GM03348 (cell line): Measurements from ENCODE around the gene MNT.
"Not testable (repeated sequence)": the region's sequence is repeated elsewhere in the genome, so short reads cannot be mapped to it uniquely, and the experiment has no call there.

Source experiments
- DNase-seq: peaks from one replicate; pipeline ENCODE4 v3.0.0; 2012; ENCODE audit warnings: low spot score

Gene MNT, protein sequence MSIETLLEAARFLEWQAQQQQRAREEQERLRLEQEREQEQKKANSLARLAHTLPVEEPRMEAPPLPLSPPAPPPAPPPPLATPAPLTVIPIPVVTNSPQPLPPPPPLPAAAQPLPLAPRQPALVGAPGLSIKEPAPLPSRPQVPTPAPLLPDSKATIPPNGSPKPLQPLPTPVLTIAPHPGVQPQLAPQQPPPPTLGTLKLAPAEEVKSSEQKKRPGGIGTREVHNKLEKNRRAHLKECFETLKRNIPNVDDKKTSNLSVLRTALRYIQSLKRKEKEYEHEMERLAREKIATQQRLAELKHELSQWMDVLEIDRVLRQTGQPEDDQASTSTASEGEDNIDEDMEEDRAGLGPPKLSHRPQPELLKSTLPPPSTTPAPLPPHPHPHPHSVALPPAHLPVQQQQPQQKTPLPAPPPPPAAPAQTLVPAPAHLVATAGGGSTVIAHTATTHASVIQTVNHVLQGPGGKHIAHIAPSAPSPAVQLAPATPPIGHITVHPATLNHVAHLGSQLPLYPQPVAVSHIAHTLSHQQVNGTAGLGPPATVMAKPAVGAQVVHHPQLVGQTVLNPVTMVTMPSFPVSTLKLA

DNA sequence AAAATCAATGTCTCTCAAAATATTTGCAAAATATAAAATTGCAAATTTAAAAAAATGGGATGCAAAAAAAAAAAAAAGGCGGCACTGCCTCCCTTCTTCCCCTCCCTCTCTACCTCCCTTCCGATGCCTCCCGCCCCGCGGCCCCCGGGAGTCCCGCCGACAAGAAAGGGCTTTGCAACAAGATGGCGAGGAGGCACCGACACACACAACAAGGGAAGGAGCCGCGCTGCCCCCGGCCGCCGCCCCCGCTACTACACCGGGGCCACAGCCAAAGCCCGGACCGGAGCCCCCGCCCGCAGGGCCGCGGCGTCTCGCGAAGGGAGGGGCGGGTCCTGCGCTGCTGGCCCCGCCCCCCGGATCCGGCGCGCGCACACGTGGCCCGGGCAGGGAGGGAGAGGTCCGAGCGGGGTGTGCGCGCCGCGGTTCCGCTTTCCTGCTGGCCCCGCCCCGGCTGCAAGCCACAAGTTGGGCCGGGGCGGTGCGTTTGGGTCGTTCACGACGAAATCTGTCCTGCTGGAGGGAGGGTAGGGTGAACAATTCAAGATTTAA, at the start of gene MNT:
Gene MNT (minus strand): TSS at position 184 of the 549 bp plus-strand sequence. CDS start 348 bp downstream, outside the sequence.
- peak; percentile 96 for DNase-seq

DNA sequence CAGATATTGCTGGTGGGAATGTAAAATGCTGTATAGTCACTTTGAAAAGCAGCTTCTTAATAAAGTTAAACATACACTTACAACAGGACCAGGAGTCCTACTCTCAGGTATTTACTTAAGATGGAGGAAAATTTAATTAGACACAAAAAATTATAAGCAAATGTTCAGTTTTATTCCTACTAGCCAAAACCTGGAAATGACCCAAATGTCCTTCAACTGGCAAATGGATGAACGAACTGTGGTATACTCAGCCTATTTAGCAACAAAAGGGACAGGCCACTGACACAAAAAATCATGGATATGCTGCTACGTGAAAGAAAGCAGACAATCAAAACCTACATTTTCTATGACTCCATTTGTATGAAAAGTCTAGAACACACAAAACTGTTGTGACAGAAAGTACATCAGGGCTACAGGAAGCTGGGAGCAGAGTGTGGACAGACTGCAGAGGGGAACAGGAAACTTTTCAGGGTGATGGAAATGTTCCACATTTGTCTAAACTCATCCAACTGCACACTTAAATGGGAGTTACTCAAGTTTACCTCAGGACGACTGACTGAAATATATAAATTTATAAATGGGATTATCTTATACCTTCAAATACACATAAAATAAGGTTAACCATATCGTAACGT, 49.3 kb upstream of the MNT start:
- no peak for DNase-seq

DNA sequence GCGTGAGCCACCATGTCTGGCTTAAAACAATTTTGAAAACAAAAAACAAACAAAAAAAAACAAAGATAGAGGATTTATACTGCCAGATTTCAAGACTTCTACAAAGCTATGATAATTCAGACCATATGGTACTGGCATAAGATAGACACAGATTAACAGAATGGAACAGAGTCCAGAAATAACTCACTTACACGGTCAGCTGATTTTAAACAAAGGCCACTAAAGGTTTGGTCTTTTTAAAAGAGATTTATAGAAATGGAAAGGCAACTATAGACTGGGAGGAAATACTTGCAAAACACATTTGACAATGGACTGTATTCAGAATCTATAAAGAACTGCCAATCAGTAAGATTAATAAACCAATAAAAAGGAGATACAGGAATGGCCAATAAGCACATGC, 48.6 kb upstream of the MNT start:
- peak; percentile 37 for DNase-seq

DNA sequence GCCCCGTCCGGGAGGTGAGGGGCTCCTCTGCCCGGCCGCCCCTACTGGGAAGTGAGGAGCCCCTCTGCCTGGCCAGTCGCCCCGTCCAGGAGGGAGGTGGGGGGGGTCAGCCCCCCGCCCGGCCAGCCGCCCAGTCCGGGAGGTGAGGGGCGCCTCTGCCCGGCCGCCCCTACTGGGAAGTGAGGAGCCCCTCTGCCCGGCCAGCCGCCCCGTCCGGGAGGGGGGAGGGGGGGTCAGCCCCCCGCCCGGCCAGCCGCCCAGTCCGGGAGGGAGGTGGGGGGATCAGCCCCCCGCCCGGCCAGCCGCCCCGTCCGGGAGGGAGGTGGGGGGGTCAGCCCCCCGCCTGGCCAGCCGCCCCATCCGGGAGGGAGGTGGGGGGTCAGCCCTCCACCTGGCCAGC, 46.6 kb upstream of the MNT start:
- DNase-seq: not testable (repeated sequence)

DNA sequence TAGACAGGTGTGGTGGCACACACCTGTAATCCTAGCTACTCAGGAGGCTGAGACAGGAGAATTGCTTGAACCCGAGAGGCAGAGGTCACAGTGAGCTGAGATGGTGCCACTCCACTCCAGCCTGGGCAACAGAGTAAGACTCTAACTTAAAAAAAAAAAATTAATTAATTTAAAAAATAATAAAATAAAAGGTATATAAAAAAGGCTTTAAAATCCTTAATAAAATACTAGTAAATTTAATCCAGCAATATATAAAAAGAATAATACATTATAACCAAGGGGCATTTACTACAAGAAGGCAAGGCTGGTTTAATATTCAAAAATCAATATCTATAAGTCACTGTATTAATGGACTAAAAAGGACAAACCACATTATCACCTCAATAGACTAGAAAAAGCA, 44.8 kb upstream of the MNT start:
- no peak for DNase-seq

DNA sequence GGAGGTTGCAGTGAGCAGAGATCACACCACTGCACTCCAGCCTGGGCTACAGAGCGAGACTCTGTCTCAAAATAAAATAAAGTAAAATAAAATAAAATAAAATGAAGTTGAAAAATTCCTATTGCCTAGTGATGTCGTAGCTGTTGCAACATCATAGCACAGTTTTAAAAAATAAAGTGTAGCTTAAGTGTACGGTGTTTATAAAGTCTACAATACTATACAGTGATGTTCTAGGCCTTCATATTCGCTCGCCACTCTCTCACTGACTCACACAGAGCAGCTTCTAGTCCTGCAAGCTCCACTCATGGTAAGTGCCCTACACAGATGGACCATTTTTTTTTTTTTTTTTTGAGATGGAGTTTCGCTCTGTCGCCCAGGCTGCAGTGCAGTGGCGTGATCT, 43.5 kb upstream of the MNT start:
- DNase-seq: no peak

DNA sequence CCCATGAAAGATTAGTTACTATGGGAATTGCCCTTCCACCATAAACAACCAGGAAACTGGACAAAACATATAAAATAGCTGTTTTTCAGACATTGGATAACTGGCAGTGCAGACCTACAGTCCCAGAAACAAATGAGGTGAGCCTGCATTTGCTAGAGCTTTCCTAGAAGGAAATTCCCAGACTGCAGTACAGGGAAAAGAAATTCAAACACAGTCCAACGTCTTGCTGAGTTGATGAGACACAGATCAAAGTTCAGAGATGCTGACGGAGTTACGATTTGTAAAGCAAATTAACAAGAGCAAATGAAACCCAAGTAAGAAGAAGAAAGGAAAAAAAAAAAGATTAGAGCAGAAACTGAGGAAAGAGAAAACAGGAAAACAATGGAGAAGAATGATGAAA, 41.3 kb upstream of the MNT start:
- DNase-seq: no peak

DNA sequence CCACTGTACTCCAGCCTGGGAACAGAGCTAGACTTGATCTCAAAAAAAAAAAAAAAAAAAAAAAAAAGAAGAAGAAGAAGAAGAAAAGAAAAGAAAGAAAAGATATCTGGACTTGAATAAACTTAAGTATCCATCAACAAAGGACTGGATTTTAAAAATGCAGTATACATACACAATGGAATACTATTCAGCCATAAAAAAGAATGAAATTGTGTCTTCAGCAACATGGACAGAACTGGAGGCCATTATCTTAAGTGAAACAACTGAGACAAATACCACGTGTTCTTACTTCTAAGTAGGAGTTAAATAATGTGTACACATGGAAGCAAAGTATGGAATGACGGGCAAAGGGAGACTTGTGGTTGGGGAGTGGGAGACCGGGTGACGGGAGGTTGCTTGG, 40.1 kb upstream of the MNT start:
- no peak for DNase-seq

DNA sequence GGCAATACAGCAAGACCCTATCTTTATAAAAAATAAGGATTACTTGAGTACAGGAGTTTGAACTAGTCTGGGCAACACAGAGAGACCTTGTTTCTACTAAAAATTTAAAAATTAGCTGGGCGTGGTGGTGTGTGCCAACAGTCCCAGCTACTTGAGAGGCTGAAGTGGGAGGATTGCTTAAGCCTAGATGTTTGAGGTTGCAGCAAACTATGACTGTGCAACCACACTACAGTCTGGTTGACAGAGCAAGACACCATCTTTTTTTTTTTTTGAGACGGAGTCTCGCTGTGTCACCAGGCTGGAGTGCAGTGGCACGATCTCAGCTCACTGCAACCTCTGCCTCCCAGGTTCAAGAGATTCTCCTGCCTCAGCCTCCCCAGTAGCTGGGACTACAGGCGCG, 39.1 kb upstream of the MNT start:
- not testable (repeated sequence) for DNase-seq

DNA sequence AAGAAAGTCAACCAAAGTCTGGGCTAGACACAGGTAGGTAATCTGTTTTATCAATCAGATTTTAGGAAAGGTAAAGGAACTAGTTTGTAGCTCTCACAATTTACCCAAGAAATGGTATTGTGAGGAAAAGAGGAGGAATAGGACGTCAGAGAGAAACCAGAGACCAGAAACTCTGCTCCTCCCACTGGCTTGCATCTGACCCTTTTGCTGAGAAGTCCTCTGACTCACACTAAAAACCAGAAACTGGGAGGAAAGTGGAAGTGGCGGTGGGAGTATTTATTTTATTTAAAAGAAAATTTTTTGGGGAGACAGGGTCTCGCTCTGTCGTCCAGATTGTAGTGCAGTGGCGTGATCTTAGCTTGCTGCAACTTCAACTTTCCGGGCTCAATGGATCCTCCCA, 38.0 kb upstream of the MNT start:
- peak; percentile 20 for DNase-seq

DNA sequence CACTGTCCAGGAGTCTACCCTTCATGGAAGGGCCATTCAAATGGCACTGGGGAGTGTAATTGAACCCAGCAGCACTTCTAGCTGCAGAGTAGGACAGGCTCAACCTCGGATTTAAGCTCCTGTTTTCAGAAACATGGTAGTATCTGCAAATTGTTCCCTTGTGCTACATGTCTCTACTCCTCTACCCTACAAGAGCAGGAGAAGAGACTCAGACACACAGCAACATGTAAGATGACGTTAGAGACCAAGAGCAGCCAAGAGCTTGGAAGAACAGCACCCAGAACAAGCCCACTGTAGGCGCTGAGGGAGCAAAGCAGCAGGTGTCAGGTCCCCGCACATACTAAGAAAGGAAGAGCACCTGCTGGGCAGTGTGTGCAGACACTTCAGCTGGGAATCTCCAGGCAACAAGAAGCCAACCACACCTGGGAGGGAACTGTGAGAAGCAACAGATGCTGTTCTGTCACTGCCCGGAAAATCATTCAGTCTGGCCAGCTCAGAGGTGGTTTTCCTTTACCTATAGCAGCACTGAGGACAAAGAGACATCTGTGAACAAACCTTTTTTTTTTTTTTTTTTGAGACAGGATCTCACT, 35.6 kb upstream of the MNT start:
- DNase-seq: no peak

DNA sequence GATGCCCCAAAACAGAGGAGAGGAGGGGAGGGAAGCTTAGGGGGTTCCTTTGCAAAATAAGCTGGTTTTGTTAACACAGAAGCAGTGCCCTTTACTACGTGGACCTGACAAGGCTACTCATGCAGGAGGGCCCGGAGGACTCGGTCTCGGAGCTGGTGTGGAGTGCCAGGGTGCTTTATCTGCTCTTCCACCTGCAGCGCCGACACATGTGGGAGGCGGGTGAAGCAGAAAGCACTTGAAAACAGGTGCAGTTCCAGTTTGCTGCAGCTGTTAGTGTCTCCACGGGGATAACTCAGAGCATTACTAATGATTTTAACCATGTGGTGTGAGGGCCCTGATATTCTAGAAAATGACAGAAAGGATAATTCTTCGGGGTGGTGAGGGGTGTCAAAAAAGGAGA, 35.0 kb upstream of the MNT start:
- no peak for DNase-seq

DNA sequence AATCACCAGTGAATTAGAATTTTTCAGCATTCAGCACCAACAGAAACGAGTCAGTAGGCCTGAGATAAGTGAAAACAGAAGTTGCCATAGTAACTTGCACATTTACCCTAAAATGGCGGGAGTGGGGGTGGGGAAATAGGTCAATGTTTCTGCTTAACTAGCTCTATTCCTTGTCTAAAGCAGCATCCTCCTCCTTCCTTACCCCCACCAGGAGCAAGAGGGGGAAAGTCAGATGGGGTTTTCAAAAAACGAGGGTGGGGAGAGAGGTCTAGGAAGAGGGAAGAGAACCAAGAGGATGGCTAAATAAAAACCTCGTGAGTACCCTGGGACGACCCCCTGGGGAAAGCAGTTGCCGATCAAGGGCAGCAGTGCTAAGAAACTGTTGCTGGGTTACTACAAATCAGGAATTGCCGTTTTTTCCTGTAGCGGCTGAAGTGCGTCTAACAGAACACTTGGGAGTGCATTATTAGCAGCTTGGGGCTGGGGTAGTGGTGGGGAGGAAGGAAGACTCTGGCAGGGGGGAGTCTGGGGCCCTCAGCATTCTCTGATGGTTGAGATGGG, 34.4 kb upstream of the MNT start:
- no peak for DNase-seq

DNA sequence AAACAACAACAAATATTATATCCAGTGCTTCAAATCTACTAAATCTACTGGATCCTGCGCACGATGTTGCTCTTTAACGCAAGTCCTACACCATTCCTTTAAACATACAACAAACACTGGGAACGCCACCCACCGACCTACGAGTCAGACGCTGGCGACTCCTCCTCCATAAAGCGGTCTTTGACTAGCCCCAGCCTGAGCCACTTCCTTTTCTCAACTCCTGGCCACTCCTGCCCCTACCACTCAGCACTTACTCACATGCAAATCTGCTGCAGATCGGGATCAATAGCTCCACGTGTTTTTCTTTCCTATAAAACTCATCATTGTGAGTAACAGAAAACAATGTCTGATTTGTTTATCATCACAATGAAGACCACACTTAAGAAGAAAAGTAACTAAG, 32.8 kb upstream of the MNT start:
- DNase-seq: no peak

DNA sequence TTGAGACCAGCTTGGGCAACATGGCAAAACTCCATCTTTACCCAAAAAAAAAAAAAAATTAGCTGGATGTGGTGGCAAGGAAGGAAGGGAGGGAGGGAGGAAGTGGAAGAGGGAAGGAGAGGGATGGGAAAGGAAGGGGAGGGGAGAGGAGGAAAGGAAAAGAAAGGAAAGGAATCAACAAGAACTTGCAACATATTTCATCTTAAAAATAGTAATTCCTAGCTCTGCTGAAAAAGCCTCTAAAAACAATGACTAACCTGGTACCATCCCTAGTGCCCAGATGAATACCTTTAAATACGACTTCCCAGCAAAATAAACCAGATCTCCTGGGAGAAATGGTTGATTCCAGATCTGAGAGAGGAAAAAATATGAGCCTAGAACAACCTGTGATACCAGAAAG, 27.1 kb upstream of the MNT start:
- DNase-seq: no peak

DNA sequence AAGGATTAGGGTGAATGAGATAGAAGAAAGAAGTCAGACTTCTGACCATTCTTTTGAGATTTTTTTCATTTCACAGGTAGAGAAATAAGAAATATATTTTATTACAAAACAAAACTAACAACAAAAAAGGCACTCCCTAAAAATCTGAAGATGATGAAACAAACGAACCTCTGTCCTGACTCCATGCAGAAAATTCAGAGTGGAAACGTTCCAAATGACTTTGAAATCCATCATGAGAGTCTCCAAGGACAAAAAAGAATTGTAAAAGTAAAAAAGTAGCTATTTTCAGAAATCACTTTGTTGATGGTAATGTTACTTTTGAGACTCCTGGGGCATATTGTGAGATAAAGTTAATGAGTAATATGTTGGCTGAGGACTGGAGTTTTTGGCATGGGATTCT, 26.4 kb upstream of the MNT start:
- DNase-seq: no peak

DNA sequence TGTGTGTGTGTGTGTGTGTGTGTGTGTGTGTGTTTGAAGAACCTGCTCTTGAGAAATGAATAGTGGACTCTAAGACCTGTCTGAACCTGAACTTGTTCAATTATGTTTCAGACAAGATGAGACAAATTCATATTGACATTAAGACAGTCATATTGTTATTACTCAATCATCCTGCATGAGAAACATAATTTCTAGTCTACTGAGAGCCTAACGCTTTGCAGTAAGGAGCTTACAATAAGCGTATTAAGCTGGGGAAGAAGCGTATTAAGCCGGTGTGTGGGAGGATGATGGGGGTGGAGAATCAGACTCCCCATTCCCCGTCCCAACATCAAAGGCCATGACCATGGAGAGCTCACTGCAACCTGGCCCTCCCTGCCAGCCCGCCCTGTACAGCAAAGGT, 22.4 kb upstream of the MNT start:
- DNase-seq: no peak

DNA sequence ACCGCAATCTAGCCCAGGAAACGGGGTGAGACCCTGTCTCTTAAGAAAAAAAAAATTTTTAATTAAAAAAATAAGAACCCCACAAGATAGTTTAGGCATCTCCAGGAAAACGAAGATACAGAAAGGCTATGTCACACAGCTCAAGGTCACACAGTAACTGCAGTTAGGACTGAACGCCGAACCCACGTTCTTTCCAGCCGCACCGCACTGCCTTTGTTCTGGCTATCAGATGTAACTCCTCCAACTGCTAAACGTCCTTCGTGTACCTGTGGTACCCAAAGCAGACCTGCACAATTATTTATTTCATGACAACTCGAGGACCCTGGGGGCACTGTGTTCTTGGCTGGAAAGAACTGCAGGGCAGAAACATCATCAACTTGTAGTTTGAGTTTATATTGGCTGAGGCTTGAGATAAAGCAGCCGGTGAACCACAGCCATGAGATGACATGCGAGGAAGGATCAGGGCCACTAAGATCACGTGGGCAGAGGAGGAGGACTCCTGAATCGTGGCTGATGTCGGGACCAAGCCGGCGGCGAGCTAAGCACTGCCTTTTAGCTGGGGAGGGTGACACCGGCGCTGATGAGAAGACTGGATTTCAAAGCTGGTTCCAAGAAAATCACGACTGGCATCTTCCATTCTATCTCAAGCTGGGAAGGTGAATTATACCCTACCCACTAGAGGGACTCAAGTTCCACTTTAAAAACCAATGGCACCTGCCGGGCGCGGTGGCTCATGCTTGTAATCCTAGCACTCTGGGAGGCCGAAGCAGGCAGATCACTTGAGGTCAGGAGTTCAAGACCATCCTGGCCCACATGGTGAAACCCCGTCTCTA, 20.7 kb upstream of the MNT start:
- DNase-seq: no peak

DNA sequence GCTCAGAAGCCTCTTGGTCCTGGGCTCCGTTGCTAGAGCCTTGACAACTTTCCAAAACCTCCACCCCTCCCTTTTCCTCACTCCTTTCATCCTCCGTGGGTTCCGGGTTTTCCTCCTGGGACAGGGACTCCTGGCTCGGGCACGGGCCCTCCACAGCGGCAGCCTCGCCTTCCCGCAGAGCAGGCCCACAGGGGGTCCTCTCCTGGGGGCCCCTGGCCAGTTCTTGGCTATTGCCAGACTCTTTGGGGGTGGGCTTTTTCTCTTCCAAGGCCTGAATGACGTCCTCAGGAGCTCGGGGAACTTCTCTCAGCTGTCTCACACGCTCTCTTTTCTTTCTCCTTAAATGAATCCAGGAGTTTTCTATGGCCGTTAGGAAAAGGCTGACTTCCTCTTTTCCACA, 19.3 kb upstream of the MNT start:
- no peak for DNase-seq

DNA sequence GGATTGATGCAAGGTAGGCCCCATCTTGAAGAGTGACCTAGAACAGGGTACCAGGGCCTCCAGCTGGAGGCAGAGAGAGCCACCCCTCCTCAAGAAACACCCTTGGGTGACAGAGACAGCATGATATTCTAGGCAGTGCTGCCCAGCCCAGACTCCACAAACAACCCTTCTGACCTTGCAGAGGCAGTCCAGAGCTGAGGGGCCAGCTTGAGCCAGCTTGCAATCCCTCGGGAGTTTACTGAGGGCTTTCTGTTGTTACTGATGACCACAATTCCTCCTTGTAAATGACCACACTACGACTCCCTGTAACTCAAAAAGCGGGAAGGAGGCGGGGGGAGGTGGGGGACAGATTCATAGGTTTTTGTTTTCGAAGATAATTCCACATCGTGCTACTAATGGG, 18.6 kb upstream of the MNT start:
- no peak for DNase-seq

DNA sequence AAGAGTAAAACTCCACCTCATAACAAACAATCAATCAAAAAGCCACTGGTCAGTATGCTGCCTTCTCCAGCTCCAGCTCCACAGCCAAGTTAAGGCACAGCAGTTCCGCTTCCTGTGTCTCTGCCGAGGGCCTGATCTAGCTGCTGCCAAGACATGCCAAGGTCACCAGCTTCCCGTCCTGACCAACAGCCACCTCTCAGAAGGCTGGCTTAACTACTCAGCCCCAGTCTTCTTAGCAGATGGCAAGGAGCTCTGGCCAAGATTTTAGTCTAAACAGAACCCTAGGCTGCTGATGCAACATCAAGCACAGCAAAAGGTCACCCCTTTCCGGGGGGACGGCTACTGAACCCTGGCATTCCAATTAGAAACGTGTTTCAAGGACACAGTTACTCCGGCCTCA, 17.7 kb upstream of the MNT start:
- DNase-seq: no peak
